Medulla oblongata (tissue), 1 donor: ENCODE measurements around the gene MACROD2.
A peak's percentile ranks its signal among the peaks of the same experiment; 100 is the strongest.
"Not testable (repeated sequence)": the region's sequence is repeated elsewhere in the genome, so short reads cannot be mapped to it uniquely, and the experiment has no call there.

ENCODE experiments used
- DNase-seq: peaks from one replicate; pipeline ENCODE4 v3.0.0-alpha.2; 2015; ENCODE audit errors: extremely low spot score

MACROD2 gene

DNA sequence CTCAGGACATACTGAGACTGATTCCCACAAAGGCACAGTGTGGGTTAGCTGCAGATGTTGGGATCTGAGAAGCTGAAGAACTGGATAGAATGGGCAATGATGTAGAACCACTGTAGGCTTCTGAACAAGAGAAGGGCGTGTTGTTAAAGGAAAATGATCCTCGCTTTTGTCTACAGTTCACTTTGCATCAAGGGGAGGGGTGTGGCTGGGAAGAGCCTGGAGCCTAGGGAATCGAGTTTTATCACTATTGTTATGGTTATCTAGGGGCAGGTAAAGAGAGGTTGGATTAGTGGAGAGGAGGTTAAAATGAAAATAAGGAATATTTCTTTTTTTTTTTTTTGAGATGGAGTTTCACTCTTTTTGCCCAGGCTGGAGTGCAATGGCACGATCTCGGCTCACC lies 1809.8 kb downstream of the MACROD2 start:
- DNase-seq, result no peak

DNA sequence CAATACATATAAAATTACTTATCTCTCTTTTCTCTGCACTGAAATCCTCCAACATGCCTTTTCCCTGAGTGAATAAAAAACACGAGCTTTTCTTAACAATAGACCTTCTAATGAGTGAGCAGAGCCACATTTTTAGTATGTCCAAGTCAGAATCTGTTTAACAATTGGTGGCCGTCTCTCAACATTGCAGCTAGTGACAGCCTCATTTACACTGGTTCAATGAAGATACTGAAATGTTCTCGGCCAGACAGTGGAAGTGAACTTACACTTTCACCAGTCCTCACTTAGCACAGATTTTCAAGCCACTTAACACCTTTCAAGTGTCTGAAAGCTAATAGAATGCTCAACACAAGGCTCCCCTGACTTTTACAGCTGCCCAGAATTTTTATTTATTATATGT lies 1810.8 kb downstream of the MACROD2 start:
- peak; percentile 37 for DNase-seq

DNA sequence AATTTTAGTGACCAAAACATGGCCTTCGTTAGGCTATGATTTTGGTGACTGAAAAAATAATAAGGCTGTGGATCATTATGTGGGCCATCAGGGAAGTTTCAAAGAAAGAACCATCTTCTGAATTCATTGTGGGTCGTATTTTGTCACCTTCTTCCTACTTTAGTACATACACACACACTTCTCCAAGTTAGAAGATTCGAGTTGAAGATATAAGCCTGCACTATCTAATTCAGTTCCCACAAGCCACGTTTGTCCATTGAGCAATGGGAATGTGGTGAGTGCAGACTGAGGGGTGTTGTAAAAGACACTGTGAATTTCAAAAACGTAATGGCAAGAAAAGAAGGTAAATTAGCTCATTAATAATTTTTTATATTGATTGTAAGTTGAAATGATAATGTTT lies 1812.0 kb downstream of the MACROD2 start:
- DNase-seq, result no peak

DNA sequence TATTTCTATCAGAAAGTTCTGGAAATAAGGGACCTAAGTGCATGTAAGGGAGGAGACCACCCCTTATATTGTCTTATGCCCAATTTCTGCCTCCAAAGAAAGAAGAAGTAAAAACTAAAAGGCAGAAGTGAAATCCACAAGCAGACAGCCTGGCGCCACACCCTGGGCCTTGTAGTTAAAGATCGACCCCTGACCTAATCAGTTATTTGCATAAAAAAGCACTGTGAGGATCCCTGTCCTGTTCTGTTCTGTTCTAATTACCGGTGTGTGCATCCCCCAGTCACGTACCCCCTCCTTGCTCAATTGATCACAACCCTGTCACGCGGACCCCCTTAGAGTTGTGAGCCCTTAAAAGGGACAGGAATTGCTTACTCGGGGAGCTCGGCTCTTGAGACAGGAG lies 1812.5 kb downstream of the MACROD2 start:
- DNase-seq, result not testable (repeated sequence)

DNA sequence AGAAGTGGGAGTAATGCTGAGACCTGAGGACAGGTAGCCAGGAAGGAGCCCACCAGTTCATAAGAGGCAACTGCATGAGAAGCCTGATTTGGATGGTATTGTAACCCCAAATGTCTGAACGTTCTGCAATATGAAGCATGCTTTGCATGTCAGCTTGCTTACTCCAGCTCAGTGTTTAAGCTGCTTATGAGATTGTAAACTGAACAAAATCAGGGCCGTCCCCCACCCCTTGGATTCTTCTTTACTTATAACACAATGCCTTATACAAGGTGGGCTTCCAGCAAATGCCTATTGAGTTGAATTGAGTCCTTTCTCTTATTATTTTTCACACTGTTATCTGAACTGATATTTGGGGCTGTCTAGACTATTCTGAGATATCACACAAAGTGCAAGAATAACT lies 1816.6 kb downstream of the MACROD2 start:
- no peak for DNase-seq

DNA sequence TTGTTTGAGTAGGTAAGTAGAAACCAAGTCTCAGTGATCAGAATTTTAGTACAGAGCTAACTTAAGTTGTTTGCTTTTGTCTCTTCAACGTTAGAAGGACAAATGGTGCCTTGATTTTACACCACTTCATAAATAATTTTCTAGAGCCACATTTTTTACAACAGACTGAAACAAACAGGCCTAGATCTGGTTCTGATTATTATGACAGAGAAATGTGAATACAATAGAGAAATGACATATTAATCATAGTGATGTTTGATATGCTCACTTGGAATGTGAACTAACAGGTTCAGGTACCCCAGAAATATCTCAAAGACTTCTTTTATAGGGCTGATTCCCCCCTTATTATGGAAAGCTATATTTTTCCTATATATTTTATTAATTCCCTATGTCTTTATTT lies 1817.4 kb downstream of the MACROD2 start:
- DNase-seq, result no peak

DNA sequence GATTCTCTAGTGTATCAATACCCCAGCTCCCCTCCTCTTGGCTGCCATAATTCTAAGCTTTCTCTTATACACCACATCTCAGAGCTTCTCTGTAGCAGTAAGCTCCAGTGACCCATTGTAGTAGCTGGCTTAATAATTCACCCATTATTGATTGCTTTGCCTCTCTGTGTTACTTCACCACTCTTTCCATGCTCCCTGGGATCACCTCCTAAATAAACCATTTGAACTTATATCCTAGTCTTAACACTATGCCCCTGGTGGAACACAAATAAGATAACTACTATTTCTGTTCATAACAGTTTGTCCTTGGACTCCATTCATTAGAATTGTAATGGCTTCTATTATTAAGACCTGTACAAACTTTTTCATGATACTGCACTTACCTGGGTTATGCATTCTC lies 1819.0 kb downstream of the MACROD2 start:
- DNase-seq, result no peak

DNA sequence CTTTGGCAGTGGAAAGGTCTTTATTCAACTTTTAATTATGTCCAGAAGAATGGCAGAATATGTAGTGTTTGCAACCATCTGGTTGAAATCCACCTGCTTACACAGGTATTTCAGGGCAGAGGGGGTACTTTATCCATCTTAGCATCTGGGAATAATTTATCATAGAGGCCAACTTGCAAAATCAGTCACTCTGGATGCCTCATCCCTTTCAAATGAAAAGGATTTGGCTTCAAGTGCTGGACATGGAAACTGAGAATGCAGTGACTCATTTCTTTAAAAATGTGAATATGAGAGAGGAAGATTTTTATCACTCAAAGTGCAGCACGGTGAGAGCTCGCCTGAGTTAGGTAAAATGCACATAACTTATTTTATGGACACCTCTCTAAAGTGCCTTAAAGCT lies 1819.6 kb downstream of the MACROD2 start:
- DNase-seq, result no peak

DNA sequence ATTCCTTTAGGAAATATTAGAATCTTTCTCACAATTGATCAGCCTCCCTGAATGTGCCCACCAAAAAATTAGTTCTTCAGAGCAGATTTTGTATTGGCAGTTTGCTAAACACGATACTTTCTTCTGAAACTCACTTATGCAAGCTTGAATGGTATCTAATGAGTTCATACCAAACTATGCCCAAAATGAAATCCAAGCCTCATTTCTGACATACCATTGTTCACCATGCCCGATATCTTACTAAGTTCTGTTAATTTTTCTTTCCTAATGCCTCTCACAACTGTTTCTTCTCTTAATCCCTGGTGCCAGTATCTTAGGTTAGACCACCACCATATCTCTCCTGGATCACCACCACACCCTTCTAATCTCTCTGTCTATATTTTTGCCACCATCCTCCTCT lies 1822.0 kb downstream of the MACROD2 start:
- no peak for DNase-seq

DNA sequence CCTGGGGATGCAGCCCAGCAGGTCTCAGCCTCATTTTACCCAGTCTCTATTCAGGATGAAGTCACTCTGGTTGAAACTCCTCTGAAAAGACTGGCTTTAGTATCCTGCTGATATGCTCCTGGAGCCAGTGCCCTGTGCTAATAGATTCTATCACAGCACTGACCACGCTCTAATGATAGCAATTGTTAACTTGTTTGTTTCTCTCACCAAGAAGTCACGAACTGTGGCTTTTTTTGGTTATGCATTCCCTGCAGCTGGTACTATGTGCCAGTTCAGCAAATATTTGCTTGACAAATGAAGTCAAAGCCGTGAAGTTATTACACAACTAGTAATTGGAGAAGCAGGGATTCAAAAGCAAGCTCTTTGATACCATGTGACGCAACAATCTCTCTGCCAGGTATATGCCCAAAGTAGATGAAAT lies 1823.3 kb downstream of the MACROD2 start:
- DNase-seq, result no peak

DNA sequence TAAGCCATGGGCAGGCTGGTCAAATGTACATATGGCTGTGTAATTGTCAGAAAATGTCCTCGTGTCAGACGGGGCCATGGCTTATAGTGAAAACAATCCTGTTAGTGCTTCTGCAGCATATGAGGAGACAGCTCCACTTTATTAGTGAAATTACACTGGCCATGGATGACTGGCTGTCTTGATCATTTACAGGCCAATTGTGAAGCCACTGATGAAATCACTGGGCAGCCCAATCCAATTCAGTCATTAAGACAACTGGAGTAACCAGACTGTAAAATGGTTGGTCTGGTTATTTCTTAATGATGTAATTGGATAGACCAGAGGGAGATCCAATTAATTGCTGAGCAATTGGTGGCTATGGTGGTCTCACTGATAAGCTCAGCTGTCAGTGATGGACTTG lies 1828.4 kb downstream of the MACROD2 start:
- DNase-seq, result no peak

DNA sequence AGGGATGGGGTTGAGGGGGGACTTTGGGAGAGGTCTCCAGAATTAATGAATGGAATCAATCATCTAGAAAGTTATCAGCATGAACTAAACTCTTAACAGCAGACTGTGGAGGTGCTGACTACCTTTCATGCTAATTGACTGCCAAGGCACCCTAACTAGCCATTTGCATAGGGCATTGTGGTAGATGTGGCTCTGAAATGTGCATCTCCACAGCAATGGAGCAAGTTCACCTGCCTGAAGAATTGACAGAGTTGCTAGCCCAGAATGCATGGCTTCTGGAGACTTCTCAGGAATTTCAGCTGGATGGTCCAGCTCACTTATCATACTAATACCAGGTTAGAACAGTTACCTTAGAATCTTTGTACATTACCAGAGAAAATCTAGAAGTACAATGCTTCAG lies 1832.3 kb downstream of the MACROD2 start:
- no peak for DNase-seq

DNA sequence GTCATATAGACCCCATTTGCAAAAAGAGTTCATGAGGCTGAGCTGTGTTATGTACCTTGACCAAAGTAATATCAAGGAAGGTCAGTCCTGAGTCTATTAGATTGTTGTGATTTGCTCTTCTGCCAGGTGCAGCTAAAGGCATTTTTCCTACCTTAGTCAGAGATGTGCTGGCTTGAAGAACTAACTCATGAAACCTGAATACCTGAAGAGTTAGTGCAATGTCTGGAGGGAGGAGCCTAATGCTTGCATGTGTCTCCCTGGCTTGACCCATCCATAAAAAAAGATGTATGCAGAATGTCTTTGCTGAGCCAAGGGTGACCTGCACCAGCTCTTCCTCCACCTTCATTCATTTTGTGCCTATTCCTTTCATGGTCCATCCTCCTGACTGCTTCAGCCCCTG lies 1835.9 kb downstream of the MACROD2 start:
- DNase-seq, result no peak

DNA sequence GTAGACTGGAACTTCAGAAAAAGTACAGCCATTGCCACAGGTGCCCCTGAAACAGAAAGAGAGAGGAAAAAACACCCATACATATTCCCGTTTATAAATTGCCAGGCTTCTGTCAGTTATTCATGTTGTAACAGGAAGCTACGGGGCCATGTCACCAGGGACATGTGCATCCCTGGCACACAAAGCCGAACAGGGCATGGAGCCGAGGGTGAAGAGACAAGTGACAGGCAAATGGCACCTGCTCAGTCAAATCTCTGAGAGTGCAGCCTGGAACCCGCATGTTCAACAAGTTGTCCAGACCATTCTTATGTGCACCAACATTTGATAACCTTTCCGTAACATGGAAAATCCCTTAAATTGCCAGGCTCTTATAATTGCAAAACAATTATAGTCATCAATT lies 1837.2 kb downstream of the MACROD2 start:
- DNase-seq, result no peak

DNA sequence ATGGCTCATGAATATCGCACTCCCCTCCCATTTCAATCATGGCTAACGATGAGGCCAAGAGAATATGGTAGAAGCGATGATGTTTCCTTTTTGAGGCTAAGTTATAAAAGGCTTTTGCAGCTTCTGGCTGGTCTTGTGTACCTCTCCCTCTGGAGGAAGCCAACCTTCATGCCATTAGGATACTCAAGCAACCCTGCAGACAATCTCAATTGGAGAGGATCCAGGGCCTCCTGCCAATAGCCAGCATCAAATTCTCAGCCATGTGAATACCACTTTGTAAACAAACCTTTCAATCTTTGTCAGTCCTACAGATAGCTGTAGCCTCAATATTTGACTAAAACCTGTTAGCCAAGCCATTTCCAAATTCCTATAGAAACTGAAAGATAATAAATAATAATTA lies 1839.5 kb downstream of the MACROD2 start:
- no peak for DNase-seq

DNA sequence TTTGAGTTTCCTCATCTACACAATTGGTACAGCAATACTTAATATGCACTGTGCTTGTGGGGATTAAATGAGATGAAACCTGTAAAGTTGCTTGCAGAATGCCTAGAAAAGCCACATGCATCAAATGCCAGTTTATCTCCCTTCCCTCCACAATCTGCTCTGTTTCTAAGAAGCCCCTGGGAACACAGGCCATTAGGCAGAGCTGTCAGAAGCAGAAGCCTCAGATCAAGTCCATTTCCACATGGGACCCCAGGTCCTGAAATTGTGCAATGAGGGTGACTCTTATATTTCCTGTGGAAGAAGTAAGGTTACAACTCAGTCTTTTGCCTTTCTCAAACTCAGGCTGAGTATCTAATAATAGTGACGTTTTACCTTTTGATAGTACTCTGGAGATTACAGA lies 1840.5 kb downstream of the MACROD2 start:
- DNase-seq, result no peak

DNA sequence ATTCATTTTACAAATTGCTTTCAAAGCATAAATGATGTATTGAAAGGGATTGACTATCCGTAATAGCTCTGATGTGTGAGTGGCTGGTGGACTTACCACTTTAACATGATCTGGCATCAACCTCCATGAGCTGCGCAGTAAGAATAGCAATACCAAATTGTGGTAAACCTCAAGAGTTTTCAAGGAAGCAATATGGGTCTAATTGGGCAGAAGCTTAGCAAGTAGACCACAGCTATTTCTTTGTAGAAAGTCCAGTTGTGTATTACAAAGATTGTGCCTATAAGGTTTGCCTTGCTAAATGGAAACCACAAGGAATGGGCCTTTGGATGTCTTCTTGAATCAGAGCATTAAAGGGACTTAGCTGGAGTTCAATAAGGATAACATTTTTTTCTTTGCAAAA lies 1841.3 kb downstream of the MACROD2 start:
- DNase-seq, result no peak

DNA sequence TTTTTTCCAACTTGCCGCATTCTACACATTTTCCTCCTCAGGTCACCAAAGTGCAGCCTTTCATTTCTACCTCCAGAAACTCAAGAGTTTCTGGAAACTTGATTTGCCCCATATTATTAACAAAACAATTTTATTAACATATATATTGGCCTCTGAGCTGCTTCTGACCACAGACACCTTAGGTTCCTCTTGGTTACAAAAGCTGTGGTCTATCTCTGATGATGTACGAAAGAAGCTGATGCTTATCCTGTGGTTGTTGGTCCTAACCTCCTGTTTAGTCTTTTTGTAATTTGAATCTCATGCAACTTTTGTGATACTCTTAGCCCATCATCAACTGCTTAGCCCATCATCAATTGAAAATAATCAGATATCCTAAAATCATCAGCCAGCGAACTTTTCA lies 1842.2 kb downstream of the MACROD2 start:
- DNase-seq, result no peak

DNA sequence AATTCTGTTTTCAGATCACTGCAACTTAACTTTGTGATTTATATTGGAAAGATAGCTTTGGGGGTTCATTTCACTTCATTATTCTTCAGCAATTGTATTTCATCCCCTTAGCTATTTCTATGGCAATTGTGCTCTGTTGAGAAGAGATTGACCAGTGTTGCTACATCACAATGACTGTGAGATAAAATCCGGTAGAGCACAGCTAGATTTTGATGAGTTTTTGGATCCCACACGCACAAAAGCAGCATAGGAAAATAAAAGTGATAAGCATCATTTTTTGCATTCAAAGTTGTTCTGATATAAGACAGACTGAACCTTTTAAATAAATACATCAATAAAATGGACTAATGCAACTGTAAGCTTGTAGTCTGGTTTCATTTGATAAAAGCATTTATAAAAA lies 1843.2 kb downstream of the MACROD2 start:
- DNase-seq, result no peak

DNA sequence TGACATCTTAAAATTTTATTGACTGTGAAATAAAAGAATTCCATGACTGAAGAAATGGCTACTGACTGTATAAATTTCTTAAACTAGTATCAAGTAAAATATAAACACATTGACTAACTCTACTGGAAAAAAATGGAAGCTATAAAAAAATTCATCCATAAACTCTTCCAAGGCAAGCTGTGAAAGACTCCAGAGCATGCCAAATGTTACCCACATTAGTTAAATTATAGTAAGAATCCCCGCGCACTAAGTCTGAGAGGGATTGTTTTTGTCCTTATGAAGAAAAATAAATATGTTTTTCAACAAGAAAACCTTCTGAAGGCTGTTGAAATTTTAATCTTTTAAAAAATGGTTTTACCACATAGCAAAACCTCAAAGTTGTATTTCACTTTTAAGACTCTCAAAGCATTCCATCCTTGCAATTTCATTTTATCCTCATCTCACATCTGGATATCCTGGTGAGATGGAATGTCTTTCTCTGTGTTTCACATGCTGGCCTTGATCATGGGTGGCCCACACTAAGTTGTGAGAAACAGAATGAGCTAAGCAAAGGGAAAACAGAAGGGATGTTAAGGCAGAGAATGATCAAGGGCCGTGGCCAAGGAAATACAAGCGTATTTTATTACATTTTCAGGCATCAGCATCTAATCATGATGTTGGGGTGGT lies 1845.5 kb downstream of the MACROD2 start:
- no peak for DNase-seq

DNA sequence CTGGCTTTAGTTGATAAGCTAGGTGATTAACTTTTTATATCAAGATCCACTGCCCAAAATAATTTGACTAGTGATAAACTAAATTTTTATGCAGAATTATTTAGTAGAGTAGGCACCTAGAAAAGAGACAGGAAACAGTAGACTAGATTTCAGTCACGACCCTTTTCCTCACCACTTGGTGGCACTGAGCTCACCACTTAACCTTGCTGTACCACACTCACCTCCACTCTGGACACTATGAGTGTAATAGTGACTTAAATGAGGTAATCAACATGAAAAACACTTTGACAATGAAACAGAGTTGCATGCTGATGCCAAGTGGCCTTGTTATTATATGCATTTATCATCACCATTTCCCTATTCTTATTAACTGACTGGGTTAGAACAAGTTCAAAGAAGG lies 1847.6 kb downstream of the MACROD2 start:
- DNase-seq, result no peak

DNA sequence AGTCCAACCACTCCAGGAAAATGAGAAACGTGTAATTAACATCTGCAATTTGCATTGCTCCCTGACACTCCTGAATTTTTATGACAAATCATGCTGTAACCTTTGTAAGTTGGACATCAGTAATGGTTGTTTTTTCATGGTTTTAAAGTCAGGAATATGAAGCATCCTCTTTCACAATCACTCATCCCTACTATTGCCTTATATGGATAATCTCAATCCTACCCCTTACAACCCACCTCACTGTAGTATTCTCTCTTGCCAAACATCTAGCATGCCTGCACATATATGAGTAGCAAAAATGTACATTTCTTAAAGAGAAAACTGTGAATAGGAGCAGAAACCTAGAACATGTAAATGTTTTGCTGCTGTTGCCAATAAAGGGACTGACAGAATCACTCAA lies 1848.5 kb downstream of the MACROD2 start:
- DNase-seq, result no peak

DNA sequence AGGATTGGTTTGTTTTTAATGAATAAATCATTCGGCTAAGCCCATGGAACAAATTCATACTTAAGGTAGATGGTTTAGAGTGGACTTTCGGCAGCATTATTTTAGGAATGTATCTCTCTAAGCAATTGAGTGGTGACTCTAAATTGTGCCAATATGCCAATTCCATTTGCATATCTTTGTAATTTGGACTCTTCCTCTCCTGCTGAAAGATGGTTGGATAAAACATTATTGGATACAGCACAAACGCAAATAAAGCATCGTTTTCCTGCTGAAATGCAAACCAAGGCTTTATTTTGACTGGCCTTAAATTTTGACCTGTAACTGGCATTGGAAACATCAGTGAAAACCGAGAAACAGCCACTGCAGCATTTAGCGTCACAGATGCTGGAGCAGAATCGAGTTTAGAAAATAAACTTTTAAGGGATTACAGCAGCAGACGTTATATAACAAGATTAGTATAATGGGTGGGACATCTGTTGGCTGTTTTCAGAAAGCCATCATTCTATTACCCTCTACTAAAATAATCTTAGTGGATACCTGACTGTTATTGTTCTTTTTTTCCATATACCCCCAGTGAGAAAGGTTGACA lies 1852.0 kb downstream of the MACROD2 start:
- DNase-seq, result no peak

DNA sequence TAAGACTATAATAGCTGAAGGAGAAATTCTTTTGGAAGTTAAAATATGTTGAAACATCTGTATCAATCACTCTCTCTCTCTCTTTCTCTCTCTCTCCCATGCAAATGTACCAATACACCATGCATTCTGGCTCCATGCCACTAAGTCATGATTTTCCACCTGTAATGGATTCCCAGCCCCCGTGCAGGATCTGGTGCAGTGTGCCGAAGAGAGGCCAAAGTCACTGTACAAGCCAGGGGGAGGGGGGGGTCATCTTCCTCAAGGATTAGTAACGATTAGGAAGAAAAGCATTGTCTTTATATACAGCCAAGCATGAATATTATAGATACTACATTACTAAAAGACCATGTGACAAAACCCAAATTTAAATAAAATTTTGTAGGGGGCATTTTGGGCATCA lies 1852.8 kb downstream of the MACROD2 start:
- no peak for DNase-seq
